ENCODE data around the gene GRK2.
"Not testable (repeated sequence)": the region's sequence is repeated elsewhere in the genome, so short reads cannot be mapped to it uniquely, and the experiment has no call there.

Gene GRK2

DNA sequence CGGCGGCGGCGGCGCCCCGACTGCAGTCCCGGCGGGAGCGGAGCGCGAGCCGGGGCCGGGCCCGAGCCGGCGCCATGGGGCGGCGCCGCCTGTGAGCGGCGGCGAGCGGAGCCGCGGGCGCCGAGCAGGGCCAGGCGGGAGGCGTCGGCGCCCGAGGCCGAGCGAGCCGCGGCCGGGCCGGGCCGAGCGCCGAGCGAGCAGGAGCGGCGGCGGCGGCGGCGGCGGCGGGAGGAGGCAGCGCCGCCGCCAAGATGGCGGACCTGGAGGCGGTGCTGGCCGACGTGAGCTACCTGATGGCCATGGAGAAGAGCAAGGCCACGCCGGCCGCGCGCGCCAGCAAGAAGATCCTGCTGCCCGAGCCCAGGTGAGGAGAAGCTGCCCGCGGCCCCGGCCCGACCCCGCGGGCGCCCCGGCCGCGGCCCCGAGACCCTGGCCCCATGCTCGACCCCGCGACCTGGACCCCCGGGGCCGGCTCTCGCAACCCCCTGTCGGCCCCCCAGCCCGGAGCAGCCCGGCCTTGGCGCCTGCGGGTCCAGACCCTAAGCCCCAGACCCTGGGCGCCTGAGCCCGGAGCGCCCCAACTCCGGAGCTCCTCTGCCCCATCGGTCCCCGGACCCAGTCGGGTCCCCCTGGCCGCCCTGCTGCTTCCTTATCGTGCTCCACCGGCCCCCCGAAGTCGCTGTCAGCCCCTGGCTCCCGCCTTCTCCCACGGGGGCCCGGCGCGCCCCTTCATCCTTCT is at the start of gene GRK2:
Gene GRK2 (plus strand): TSS at position 25 of the 739 bp plus-strand sequence. CDS start 227 bp downstream, at position 252.
- peak; percentile 34 for DNase-seq (ENCODE audit: low spot score)

DNA sequence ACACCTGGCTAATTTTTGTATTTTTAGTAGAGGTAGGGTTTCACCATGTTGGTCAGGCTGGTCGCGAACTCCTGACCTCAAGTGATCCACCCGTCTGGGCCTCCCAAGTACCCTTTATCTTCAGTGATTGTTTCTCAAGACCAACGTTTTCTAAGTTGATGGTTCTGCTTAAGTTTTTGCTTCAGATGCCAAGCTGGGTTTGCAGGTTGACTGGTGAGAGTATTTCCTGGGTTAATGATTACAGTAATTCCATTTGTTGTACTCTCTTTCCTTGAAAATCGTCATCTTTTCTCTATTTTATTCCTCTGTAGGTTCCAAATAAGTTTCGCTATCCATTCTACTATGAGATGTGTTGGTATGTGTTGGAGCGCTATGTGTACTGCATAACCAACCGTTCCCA is 38.5 kb upstream of the GRK2 start:
- DNase-seq (ENCODE audit: low spot score): no peak

DNA sequence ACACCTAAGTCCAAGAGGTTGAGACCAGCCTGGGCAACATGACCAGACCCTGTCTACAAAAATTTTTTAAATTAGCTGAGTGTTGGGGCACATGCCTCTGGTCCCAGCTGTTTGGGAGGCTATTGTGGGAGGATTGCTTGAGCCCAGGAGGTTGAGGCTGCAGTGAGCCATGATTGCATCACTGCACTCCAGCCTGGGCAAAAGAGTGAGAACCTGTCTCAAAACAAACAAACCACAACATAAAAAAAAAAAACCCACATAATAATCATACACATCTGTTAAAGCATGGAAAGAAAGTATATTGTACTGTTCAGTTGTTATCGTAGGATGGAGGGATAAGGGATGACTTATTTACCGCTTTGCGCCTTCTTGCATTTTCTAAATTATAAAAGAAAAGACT is 35.9 kb upstream of the GRK2 start:
- no peak for DNase-seq (ENCODE audit: low spot score)

GRCh38 chr11:67230886-67231285 is 35.4 kb upstream of the GRK2 start:
- DNase-seq (ENCODE audit: low spot score): no peak

DNA sequence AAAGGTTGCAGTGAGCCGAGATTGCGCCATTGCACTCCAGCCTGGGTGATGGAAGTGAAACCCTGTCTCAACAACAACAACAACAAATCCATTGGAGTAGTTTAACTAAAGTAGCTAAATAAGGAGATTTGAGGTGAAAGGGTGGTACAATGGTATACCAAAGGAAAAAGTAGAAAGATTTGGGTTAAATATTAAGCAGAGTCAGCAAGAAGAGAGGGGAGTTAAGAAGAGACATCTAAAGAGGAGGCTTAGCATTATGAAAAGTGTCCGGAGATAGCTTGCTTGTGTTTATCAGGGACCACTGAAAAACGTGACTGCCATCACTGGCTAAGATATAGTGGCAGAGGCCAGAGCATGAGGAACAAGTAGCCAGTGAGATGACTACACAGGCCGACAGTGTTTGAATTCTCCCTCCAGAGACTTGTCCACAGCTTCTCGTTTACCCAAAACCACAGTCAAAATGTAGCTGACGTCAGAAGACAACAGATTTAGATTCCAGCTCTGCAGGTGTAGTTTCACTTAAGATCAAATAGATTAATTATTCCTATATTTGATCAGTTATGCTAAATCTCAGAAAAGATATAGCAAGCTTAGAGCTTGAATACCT is 32.6 kb upstream of the GRK2 start:
- DNase-seq (ENCODE audit: low spot score): no peak

- DNase-seq (ENCODE audit: low spot score): not testable (repeated sequence)
Measured at GRCh38 chr11:67234571-67234970, 31.7 kb upstream of the GRK2 start.

DNA sequence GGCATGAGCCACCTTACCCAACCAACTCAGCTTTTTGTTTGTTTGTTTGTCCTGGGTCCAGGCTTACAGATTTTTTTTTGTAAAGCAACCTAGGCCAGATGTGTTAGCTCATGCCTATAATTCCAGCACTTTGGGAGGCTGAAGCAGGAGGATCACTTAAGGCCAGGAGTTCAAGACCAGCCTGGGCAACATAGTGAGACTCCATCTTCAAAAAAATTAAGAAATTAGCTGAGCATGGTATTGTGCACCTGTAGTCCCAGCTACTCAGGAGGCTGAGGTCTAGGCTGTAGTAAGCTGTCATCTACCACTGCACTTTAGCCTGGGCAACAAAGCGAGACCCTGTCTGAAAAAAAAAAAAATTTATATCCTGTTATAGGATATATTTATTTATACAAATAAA is 28.7 kb upstream of the GRK2 start:
- DNase-seq (ENCODE audit: low spot score): no peak

DNA sequence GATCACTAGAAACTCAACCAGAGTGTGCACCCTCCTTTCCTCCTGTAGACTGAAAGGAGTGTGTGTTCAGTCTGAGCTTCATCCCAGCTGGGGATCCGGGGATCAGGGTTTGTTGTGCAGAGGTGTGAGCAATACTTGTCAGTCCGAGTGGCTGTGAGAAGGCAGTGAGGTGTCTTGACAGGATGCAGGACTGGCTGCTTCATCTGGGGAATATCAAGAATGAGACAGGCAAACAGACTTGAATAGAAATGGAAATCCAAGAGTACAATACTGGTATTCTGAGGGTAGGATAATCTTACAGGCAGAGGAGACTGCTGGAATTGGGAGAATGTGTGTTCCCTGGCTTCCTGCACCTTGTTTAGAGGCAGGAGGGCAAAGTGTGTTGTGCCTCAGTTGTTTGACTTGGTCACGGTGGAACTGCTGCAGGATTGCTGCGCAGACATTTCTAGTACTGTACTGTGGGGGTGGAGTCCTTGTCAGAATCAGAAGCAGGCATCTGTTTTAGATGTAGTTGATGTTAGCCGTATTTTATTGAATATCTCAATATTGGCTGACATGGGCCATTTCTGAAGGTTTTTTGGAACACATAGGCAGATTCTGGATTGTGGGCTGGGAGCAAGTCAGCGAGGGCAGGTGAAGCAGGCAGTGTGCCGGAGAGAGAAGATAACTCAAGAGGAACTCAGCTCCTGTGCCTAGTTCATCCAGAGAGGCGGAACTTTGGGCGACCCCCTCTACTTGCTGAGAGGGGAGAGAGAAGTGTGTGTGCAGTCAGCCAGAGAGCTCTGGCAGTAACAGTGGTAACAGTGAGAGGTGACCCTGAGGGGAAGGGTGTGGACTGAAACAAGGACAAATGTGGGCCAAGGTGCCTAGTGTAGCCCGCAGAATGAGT is 27.1 kb upstream of the GRK2 start:
- DNase-seq (ENCODE audit: low spot score): no peak

DNA sequence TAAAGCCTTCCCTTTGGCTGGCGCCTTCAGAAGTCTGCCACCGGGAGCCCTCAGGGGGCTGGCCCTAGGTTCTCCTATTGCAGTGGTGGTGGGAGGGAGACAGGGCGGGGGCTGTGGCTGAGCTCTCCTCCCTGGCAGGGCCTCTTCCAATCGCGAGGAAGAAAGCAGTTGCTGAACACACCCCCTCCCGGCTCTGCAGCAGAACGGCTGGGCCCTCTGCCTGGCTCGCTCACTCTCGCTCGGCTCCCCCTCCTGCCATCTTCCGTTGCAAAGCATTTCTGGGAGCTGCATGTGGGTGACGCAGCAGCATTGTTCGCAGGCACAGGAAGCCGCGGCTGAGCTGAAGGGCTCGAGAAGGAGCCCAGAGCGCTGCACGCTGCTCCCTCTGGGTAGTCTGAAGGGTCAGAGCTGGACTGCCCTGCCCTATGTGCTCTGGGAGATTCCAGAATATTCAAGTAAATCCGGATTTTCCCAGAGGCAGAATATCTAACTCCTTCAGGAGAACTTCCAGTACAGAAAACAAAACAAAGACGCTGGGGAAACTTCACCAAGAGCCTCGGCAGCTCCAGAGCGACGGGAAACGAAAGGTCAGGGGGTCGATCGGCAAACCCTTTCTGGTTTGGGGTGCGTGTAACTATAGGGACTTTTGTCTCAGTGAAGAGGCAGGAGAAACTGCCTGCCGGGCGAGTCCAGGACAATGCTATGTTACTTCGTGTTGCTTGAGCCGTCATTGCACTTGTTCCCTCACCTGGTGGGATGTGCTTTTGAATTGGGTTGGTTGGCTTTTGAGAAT is 26.3 kb upstream of the GRK2 start:
- DNase-seq (ENCODE audit: low spot score): peak; percentile 92

DNA sequence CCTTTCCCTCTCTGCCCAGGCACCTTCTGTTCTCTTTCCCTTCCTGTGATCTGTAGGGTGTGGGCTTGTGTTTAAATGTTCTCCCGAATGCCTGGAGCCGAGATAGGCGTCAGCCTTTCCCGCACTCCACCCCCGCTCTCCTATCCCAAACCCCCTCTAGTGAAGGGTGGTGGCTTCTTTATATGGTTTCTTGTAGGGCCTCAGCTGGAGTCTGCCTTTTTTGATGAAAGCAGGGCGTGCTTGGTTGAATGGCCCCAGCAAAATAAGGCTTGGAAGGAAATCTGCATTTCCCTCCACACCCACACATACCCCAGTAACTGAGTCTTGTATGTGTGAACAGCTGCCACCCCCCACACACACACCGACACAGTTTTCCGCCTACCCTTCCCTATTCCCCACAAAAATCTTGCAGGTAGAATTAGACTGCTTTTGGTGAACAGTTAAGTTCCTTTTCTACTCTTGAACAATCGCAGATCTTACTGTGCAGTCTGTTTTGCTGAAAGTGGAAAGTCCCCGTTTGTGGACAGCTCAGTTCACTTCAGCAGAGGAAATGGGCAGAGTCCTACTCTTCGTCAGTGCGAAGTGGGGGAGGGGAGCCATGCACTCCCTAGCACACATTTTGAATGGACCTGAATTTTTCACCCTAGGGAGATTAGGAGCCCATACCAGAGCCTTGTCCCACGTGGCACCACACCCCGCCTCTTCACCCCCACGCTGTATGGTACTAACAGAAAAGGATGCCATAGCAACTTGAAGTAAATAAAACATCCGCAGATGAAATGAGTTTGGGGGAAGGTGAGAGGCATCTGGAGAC is 25.5 kb upstream of the GRK2 start:
- peak; percentile 42 for DNase-seq (ENCODE audit: low spot score)

DNA sequence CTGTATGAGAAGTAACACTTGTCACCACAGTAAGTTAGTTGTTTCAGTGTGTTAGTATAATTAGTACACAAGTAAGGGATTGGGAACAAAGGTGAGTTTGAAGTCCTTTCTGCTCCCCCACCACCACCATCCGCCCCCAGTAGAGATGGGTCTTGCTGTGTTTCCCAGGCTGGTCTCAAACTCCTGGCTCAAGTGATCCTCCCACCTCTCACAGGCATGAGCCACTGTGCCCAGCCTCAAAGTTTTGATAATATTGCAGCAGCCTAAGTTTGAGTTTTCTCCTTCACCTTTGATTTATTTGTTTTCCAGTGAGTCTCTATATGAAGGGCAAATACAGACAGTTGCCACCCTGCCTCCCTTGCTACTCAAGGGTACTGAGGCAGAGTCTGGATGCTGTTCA is 23.7 kb upstream of the GRK2 start:
- no peak for DNase-seq (ENCODE audit: low spot score)

GRCh38 chr11:67243051-67243450 is 23.2 kb upstream of the GRK2 start:
- DNase-seq (ENCODE audit: low spot score): no peak

DNA sequence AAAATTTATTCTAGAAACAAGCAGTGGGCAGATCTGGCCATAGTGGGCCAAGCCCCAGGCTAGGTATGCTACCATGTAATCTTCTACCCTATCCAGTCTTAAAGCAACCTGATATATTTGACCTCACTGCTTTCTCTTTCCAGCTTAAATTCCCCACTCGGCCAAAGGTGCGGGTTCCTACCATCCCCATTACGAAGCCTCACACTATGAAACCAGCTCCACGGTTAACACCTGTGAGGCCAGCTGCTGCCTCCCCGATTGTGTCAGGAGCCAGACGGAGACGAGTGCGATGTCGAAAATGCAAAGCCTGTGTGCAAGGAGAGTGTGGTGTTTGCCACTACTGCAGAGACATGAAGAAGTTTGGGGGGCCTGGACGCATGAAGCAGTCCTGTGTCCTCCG is 21.2 kb upstream of the GRK2 start:
- DNase-seq (ENCODE audit: low spot score): no peak

- DNase-seq (ENCODE audit: low spot score): no peak
Measured at GRCh38 chr11:67247946-67248550, 18.2 kb upstream of the GRK2 start.

GRCh38 chr11:67248653-67249052 is 17.6 kb upstream of the GRK2 start:
- no peak for DNase-seq (ENCODE audit: low spot score)

- no peak for DNase-seq (ENCODE audit: low spot score)
Measured at GRCh38 chr11:67250059-67251043, 15.9 kb upstream of the GRK2 start.

DNA sequence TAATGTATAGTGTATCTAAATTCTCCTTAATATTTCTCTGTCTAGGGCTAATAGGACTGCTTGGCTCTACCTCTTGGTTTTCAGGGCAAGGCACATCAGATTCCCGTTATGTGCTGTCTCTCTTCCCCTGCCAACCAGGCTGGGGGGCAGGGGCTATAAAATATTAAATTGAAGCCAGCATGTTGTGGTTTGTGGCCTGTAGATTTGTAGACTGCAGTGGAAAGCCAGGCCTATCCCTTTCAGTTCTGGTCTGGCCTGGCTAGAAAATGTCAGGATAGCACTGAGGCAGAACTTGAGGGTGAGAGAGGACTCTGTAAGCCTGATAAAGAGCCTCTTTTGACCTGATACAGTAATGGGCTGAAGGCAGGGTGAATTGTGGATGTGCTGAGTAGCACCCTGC is 14.4 kb upstream of the GRK2 start:
- no peak for DNase-seq (ENCODE audit: low spot score)

DNA sequence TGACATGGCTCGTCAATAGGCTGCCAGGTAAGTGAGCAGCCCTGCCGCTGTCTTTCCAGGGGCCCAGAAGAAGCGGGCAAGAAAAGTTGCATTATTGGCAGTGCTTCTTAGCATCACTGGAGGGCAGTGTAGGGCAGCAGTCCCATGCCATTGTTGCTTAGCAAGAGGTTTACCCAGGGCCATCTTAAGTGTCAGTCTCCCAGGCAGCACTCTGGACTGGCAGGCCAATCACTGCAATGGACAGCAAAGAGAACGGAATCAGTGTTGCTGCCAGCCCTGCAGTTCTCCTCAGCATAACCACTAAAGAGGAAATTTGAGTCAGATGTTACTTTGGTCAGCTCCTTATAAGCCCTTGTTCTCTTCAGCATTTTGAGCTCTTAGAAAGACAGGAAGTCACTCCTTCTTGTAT is 13.4 kb upstream of the GRK2 start:
- DNase-seq (ENCODE audit: low spot score): no peak

- DNase-seq (ENCODE audit: low spot score): no peak
Measured at GRCh38 chr11:67253872-67254624, 12.2 kb upstream of the GRK2 start.
